ENCODE results near the gene IMP3. TPM values are rescaled to one million over a fixed set of nuclear protein-coding genes. Genes with fewer than 3 reads are reported as not detected.

IMP3 gene
- total RNA-seq, 1 experiment from 2014 or later, result 79.9 TPM

GRCh38 chr15:75656813-75657212 is 16.8 kb upstream of the IMP3 start:
- Histone ChIP-seq H4K20me1 (ENCODE audit: insufficient read depth) (no peaks in the 10 kb centered on the region), H3K79me2 (ENCODE audit: insufficient read depth, low read length) (peaks cover 15% of the 10 kb centered on the region), H2AFZ (ENCODE audit: low read depth, low read length, poor library complexity, severe bottlenecking) (no peak overlapping the region), H3K9ac (ENCODE audit: low read length) (no peak overlapping the region), H3K9me2 (ENCODE audit: insufficient read depth) (no peaks in the 10 kb centered on the region), H3K4me3 (replicated peaks in 1 of 2; ENCODE audit: low read depth in 1 of 2, low read length in 2 of 2) (no peak overlapping the region), H3K4me2 (ENCODE audit: low read length) (no peak overlapping the region), H3K9me3 (ENCODE audit: control insufficient read depth in 1 of 2, insufficient read depth in 1 of 2, low read depth in 1 of 2, low read length in 2 of 2) (no peaks in the 10 kb centered on the region), H3K36me3 (ENCODE audit: control insufficient read depth in 1 of 2, insufficient read depth in 2 of 2, low read length in 2 of 2) (peaks cover 0 to 2% of the 10 kb centered on the region in 2 experiments; a peak in 1 of 4 replicates), H3K27ac (ENCODE audit: low read depth, low read length) (no peak overlapping the region), H3K27me3 (ENCODE audit: insufficient read depth, low read length) (no peaks in the 10 kb centered on the region), H3K4me1 (ENCODE audit: control insufficient read depth in 1 of 2, insufficient read depth in 2 of 2, low read length in 2 of 2) (peaks cover 19 to 32% of the 10 kb centered on the region in 2 experiments)
- ATAC-seq (no peak), DNase-seq (ENCODE audit: low read depth, low spot score) (no peak)
- no TSS peak for BruUV-seq (replicated peaks)
- intact Hi-C loops (cut with micrococcal nuclease), result no loop called here
- ChIA-PET POLR2A (no interaction called here), CTCF (no interaction called here), RAD21 (ENCODE audit: low non-redundant PET in 1 of 2, low total read pairs in 2 of 2, uncharacterized antibody in 2 of 2, unreplicated experiment in 2 of 2) (no interaction called here)
- no peak for TF ChIP-seq RAD21 (IDR thresholded peaks at IDR 0.05; ENCODE audit: low read depth)
- TF ChIP-seq, protein P1, sequence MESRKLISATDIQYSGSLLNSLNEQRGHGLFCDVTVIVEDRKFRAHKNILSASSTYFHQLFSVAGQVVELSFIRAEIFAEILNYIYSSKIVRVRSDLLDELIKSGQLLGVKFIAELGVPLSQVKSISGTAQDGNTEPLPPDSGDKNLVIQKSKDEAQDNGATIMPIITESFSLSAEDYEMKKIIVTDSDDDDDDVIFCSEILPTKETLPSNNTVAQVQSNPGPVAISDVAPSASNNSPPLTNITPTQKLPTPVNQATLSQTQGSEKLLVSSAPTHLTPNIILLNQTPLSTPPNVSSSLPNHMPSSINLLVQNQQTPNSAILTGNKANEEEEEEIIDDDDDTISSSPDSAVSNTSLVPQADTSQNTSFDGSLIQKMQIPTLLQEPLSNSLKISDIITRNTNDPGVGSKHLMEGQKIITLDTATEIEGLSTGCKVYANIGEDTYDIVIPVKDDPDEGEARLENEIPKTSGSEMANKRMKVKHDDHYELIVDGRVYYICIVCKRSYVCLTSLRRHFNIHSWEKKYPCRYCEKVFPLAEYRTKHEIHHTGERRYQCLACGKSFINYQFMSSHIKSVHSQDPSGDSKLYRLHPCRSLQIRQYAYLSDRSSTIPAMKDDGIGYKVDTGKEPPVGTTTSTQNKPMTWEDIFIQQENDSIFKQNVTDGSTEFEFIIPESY (IDR thresholded peaks at IDR 0.05; ENCODE audit: extremely low read depth, insufficient replicate concordance, low read length), result no peak
- no peak for TF ChIP-seq CTCF (IDR thresholded peaks at IDR 0.05 in 2 of 3, conservative IDR thresholded peaks at IDR 0.05 in 1 of 3; ENCODE audit: borderline replicate concordance in 1 of 3, insufficient read depth in 1 of 3, low read depth in 2 of 3, low read length in 2 of 3)
- TF ChIP-seq ZFX (IDR thresholded peaks at IDR 0.05), result no peak

DNA sequence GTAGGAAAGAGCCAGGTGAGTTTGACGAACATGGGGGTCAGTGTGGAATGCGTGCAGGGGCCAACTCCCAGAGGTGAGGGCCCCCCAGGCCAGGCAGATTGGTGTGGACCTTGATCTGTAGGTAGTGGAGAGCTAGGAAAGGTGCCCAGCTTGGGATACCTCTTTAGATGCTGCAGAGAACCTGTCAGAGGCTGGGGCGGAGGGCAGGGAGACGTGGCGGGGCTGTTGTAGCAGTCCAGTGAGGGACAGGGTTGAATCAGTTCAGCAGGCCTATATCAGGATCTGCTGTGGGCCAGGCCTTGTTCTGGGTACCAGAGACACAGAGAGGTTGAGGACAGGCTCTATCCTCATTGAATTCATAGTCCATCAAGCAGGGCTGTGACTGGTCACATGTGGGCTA is 16.3 kb upstream of the IMP3 start:
- H3K4me2 ChIP-seq (ENCODE audit: low read length), result no peak overlapping the region
- BruUV-seq (replicated peaks), result no TSS peak
- H4K20me1 ChIP-seq (ENCODE audit: insufficient read depth), result no peaks in the 10 kb centered on the region
- peaks cover 19 to 32% of the 10 kb centered on the region in 2 experiments for H3K4me1 ChIP-seq (ENCODE audit: control insufficient read depth in 1 of 2, insufficient read depth in 2 of 2, low read length in 2 of 2)
- no peak overlapping the region for H3K4me3 ChIP-seq (replicated peaks in 1 of 2; ENCODE audit: low read depth in 1 of 2, low read length in 2 of 2)
- H3K9ac ChIP-seq (ENCODE audit: low read length), result no peak overlapping the region
- H3K9me3 ChIP-seq (ENCODE audit: control insufficient read depth in 1 of 2, insufficient read depth in 1 of 2, low read depth in 1 of 2, low read length in 2 of 2), result no peaks in the 10 kb centered on the region
- POLR2A ChIA-PET, result no interaction called here
- H3K36me3 ChIP-seq (ENCODE audit: control insufficient read depth in 1 of 2, insufficient read depth in 2 of 2, low read length in 2 of 2), result peaks cover 0 to 2% of the 10 kb centered on the region in 2 experiments; a peak in 1 of 4 replicates
- no peak for DNase-seq (ENCODE audit: low read depth, low spot score)
- intact Hi-C loops (cut with micrococcal nuclease), result no loop called here
- no peak overlapping the region for H2AFZ ChIP-seq (ENCODE audit: low read depth, low read length, poor library complexity, severe bottlenecking)
- RAD21 ChIA-PET (ENCODE audit: low non-redundant PET in 1 of 2, low total read pairs in 2 of 2, uncharacterized antibody in 2 of 2, unreplicated experiment in 2 of 2), result no interaction called here
- no peak for ATAC-seq
- no peak overlapping the region for H3K27ac ChIP-seq (ENCODE audit: low read depth, low read length)
- CTCF ChIA-PET, result no interaction called here
- H3K27me3 ChIP-seq (ENCODE audit: insufficient read depth, low read length), result no peaks in the 10 kb centered on the region
- no peak for TF ChIP-seq POLR2AphosphoS5 (IDR thresholded peaks at IDR 0.05; ENCODE audit: low read depth, low read length)
- TF ChIP-seq ATF3 (IDR thresholded peaks at IDR 0.05), result no peak
- TF ChIP-seq ZFX (IDR thresholded peaks at IDR 0.05), result no peak
- TF ChIP-seq SRF (IDR thresholded peaks at IDR 0.05; ENCODE audit: low read depth), result no peak
- no peak for TF ChIP-seq SP1 (IDR thresholded peaks at IDR 0.05; ENCODE audit: low read depth)
- no peak for TF ChIP-seq EGR1 (IDR thresholded peaks at IDR 0.05; ENCODE audit: low read depth)
- no peak for TF ChIP-seq EZH2phosphoT487 (IDR thresholded peaks at IDR 0.05; ENCODE audit: borderline replicate concordance)
- TF ChIP-seq TCF7L2 (IDR thresholded peaks at IDR 0.05; ENCODE audit: borderline replicate concordance, extremely low read depth, insufficient read depth, insufficient read length), result no peak
- TF ChIP-seq CBX3 (IDR thresholded peaks at IDR 0.05; ENCODE audit: low read depth), result no peak
- no peak for TF ChIP-seq ELF1 (IDR thresholded peaks at IDR 0.05; ENCODE audit: borderline replicate concordance, low read depth)
- TF ChIP-seq CEBPB (IDR thresholded peaks at IDR 0.05; ENCODE audit: low read depth), result no peak
- TF ChIP-seq ZNF274 (IDR thresholded peaks at IDR 0.05; ENCODE audit: low read depth, low read length), result no peak
- H3K79me2 ChIP-seq (ENCODE audit: insufficient read depth, low read length), result peaks cover 20% of the 10 kb centered on the region
- no peaks in the 10 kb centered on the region for H3K9me2 ChIP-seq (ENCODE audit: insufficient read depth)

Data from HCT116 (cell line).